GM21717 (cell line): ENCODE data around the gene VPS35L.

Source experiments
- ATAC-seq: cut with Tn5 transposase; IDR thresholded peaks from one replicate; pipeline ENCODE4 v1.9.1; 2021; ENCODE audit warnings: mild to moderate bottlenecking, moderate library complexity; ENCODE audit not compliant: unreplicated experiment

The VPS35L gene

GRCh38 chr16:19744670-19745069 is 189.2 kb downstream of the VPS35L start:
- ATAC-seq, result no peak

DNA sequence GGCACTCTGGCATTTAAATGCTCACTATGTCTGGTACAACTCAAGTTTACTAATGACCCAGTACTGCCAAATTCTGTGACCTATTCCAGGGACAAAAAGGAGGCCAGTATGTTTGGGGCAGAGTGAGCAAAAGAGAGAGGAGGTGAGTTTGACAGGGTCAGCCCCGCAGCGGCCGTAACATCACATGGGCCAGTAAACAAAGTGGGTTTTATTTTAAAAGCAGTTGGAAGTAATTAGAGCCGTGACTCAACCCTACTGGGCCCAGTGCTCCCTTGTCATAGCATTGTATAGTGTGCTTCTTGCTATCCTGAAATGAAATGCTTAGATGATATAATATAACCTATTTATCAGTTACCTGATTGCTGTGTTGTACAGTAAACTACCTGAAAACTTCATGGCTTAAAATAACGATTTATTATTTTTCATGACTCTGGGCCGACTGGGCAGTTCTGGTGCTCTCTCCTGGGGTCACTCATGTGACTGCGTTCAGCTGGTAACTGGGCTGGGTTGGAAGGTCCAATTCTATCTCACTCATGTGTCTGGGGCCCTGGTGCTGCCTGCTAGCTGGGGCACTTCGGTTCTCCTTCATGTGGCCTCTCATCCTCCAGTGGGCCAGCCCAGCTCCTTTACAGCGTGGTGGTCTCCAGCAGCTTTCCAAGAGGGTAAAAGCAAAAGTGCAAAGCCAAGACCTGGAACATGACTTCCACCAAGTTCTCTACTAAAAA is 189.9 kb downstream of the VPS35L start:
- ATAC-seq, result no peak

GRCh38 chr16:19746561-19746960 is 191.1 kb downstream of the VPS35L start:
- ATAC-seq, result no peak

DNA sequence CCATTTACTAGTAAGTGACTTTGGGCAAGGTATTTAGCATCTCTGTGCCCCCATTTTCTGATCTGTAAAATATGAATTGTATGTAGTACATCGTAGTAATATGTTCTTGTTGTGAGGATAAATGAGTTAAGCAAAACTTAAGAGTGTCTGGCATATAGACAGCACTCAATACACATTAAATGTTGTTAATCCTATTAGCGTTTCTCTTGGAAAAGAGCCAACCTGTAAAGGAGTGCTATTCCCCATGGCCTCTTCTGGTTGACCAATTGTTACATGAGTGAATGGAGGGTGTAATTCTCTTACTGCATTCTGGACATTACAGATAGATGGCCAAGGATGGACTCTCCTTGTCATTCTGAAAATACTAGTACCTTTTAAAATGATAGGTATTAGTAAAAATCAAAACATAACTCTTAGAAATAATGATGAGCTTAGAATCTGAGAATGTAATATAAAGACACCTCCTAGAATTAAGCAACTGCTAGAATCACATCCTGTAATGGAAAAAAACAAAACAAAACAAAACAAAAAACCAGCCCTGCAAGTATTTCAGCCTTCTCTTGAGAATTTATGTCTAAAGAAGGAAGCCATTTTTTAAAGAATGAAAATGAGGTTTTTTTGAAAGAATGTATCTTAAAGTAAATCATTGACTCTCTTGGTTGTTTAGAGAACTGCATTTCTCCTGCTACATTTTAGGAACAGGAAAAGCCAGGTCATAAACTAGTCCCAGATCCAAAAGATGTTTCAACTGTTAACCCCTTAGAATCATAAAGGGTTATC is 193.1 kb downstream of the VPS35L start:
- no peak for ATAC-seq

DNA sequence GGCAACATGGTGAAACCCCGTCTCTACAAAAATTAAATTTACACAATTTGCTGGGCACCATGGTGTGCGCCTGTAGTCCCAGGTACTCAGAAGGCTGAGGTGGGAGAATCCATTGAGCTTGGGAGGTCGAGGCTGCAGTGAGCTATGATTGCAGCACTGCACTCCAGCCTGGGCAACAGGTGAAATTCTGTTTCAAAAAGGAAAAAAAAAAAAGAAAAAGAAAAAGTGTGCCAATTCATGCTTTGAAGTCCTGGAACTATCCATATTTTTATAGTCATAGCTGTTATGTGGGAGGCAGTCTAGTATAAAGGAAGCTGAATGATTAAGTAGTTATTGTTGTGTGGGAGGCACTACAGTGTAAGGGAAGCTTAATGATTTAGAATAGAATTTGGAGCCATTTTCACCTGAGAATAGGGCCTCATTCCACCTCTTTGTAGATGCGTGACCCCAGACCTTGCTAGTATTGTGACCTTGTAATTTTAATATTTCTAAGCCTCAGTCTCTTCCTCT is 194.1 kb downstream of the VPS35L start:
- no peak for ATAC-seq
